IMR-90 (cell line): ENCODE data around the gene ZFHX3. TPM values are rescaled to one million over a fixed set of nuclear protein-coding genes. Genes with fewer than 3 reads are reported as not detected.

Experiments used
- ATAC-seq: fragments of 200-7000 bp; cut with Tn5 transposase; 2 replicates; pipeline ENCODE4 v1.9.1; 2020; ENCODE audit warnings: low read depth, mild to moderate bottlenecking, moderate library complexity
- BruUV-seq: library from RNA; stranded (reverse); fragments of 400-500 nt; replicated peaks from 2 replicates; lab custom pipeline; 2021; lab: Mats Ljungman, UMichigan
- CTCF ChIA-PET: fragments of 300-600 bp; formaldehyde crosslinking; extraction: SDS; loops from one replicate; lab custom pipeline; 2021; ENCODE audit warnings: antibody characterized with exemption; lab: Yijun Ruan, JAX
- POLR2A ChIA-PET: fragments of 300-600 bp; sonication (Branson Sonifier 250); formaldehyde crosslinking; loops from one replicate; lab custom pipeline; 2022; ENCODE audit warnings: antibody characterized with exemption; ENCODE audit not compliant: unreplicated experiment; lab: Charles Lee
- DNase-seq: peaks from one replicate; pipeline ENCODE4 v3.0.0; 2013
- H2AFZ ChIP-seq: replicated peaks from 2 replicates; pipeline ENCODE3; 2013; ENCODE audit warnings: low read length, mild to moderate bottlenecking; ENCODE audit not compliant: poor library complexity
- H2AK5ac ChIP-seq: 2 replicates; pipeline ENCODE4 v1.6.1; 2013; ENCODE audit warnings: low read depth, low read length, inconsistent platforms
- H2AK9ac ChIP-seq: replicated peaks from 2 replicates; pipeline ENCODE3; 2013; ENCODE audit warnings: mild to moderate bottlenecking, low read depth, low read length, moderate library complexity; ENCODE audit not compliant: poor library complexity
- H2BK120ac ChIP-seq: 2 replicates; pipeline ENCODE4 v1.6.1; 2013; ENCODE audit warnings: low read depth, low read length, inconsistent platforms
- H2BK15ac ChIP-seq: 3 replicates; pipeline ENCODE4 v1.6.1; 2013; ENCODE audit warnings: low read depth, low read length, inconsistent platforms
- H2BK20ac ChIP-seq: 2 replicates; pipeline ENCODE4 v1.6.1; 2013; ENCODE audit warnings: low read depth, mild to moderate bottlenecking, inconsistent platforms, low read length, moderate library complexity
- H2BK5ac ChIP-seq: 2 replicates; pipeline ENCODE4 v1.6.1; 2013; ENCODE audit warnings: mild to moderate bottlenecking, low read depth, low read length, inconsistent platforms; ENCODE audit not compliant: poor library complexity, severe bottlenecking
- H3K14ac ChIP-seq: replicated peaks from 2 replicates; pipeline ENCODE4 v1.6.1; 2013; ENCODE audit warnings: low read depth, low read length, inconsistent platforms
- H3K18ac ChIP-seq: 2 replicates; pipeline ENCODE4 v1.6.1; 2013; ENCODE audit warnings: low read depth, low read length, control low read depth
- H3K23ac ChIP-seq: 2 replicates; pipeline ENCODE4 v1.6.1; 2013; ENCODE audit warnings: low read depth, low read length, inconsistent platforms
- H3K27ac ChIP-seq: 2 replicates; pipeline ENCODE4 v1.5.1; 2013; ENCODE audit warnings: mild to moderate bottlenecking, control low read depth, low read length; ENCODE audit not compliant: insufficient read depth
- H3K27me3 ChIP-seq: 2 replicates; pipeline ENCODE4 v1.6.1; 2013; ENCODE audit warnings: low read length; ENCODE audit not compliant: control insufficient read depth, insufficient read depth
- H3K36me3 ChIP-seq: 2 replicates; pipeline ENCODE4 v1.6.1; 2013; ENCODE audit warnings: low read length, mixed read lengths; ENCODE audit not compliant: control insufficient read depth, insufficient read depth
- H3K4ac ChIP-seq: 2 replicates; pipeline ENCODE4 v1.6.1; 2013; ENCODE audit warnings: low read depth, low read length, inconsistent platforms
- H3K4me1 ChIP-seq: 2 replicates; pipeline ENCODE4 v1.6.1; 2013; ENCODE audit warnings: low read length, mixed read lengths; ENCODE audit not compliant: control insufficient read depth, insufficient read depth
- H3K4me2 ChIP-seq: 2 replicates; pipeline ENCODE4 v1.6.1; 2013; ENCODE audit warnings: low read depth, mild to moderate bottlenecking, control low read depth, low read length, moderate library complexity
- H3K4me3 ChIP-seq: 2 replicates; pipeline ENCODE4 v1.5.1; 2013; ENCODE audit warnings: low read depth, mild to moderate bottlenecking, control low read depth, low read length, moderate library complexity; ENCODE audit not compliant: insufficient read depth
- H3K56ac ChIP-seq: 2 replicates; pipeline ENCODE4 v1.6.1; 2013; ENCODE audit warnings: low read length, inconsistent platforms; ENCODE audit not compliant: insufficient read depth; ENCODE audit errors: extremely low read depth
- H3K79me1 ChIP-seq, 2 experiments: 2 replicates each; pipeline ENCODE4 v1.6.1; 2013; ENCODE audit warnings: low read length in 2 of 2, inconsistent platforms in 1 of 2, low read depth in 1 of 2
- H3K9ac ChIP-seq: 2 replicates; pipeline ENCODE4 v1.6.1; 2013; ENCODE audit warnings: low read depth, low read length, control low read depth
- H3K9me1 ChIP-seq: 2 replicates; pipeline ENCODE4 v1.6.1; 2013; ENCODE audit warnings: low read length, inconsistent platforms; ENCODE audit not compliant: insufficient read depth
- H3K9me3 ChIP-seq: 2 replicates; pipeline ENCODE4 v1.6.1; 2013; ENCODE audit warnings: low read length; ENCODE audit not compliant: control insufficient read depth, insufficient read depth
- H4K20me1 ChIP-seq: 2 replicates; pipeline ENCODE4 v1.6.1; 2013; ENCODE audit warnings: low read length, inconsistent platforms; ENCODE audit not compliant: insufficient read depth
- H4K5ac ChIP-seq: 2 replicates; pipeline ENCODE4 v1.6.1; 2013; ENCODE audit warnings: mild to moderate bottlenecking, low read depth, low read length, control low read depth
- H4K8ac ChIP-seq, 2 experiments: 2 replicates each; pipeline ENCODE4 v1.6.1; 2013; ENCODE audit warnings: low read depth in 2 of 2, low read length in 2 of 2, control low read depth in 1 of 2, inconsistent platforms in 1 of 2
- H4K91ac ChIP-seq: 2 replicates; pipeline ENCODE4 v1.6.1; 2013; ENCODE audit warnings: low read depth, low read length, inconsistent platforms; ENCODE audit not compliant: insufficient read depth
- CEBPB ChIP-seq: IDR thresholded peaks from 2 replicates; pipeline ENCODE4 v1.6.1; 2012; ENCODE audit warnings: low read depth, low read length, improper control_type of control experiment
- CHD1 ChIP-seq: IDR thresholded peaks from 2 replicates; pipeline ENCODE4 v1.6.1; 2012; ENCODE audit warnings: low read depth, low read length, improper control_type of control experiment
- MXI1 ChIP-seq: IDR thresholded peaks from 2 replicates; pipeline ENCODE4 v1.6.1; 2012; ENCODE audit warnings: low read depth, mild to moderate bottlenecking, low read length, moderate library complexity, borderline replicate concordance
- NFE2L2 ChIP-seq: fragments of 150-350 bp; IDR thresholded peaks from 2 replicates; pipeline ENCODE4 v1.6.1; 2016; ENCODE audit warnings: low read depth, mild to moderate bottlenecking, low read length
- POLR2A ChIP-seq: IDR thresholded peaks from 2 replicates; pipeline ENCODE4 v1.6.1; 2012; ENCODE audit warnings: mild to moderate bottlenecking, low read depth, low read length
- RAD21 ChIP-seq: IDR thresholded peaks from 2 replicates; pipeline ENCODE4 v1.6.1; 2012; ENCODE audit warnings: low read length, improper control_type of control experiment
- RCOR1 ChIP-seq: IDR thresholded peaks from 2 replicates; pipeline ENCODE4 v1.6.1; 2012; ENCODE audit warnings: mild to moderate bottlenecking, low read length, improper control_type of control experiment; ENCODE audit not compliant: insufficient replicate concordance
- RFX5 ChIP-seq: IDR thresholded peaks from 2 replicates; pipeline ENCODE4 v1.8.0; 2012; ENCODE audit warnings: low read depth, mild to moderate bottlenecking, low read length, moderate library complexity
- whole genome bisulfite sequencing, 2 experiments: methylation state at CpG; one replicate each; pipeline versions ENCODE4 v1.1.5 to v1.1.7; 2013; ENCODE audit warnings: missing lambda C conversion rate in 2 of 2; ENCODE audit not compliant: insufficient read length in 1 of 2; ENCODE audit errors: extremely low coverage in 2 of 2; 5-methylcytosine and 5-hydroxymethylcytosine counted together
- dilution Hi-C: fragments of 300-500 bp; cut with HindIII; formaldehyde crosslinking; loops from one replicate; pipeline ENCODE4 v1.14.3; 2018; ENCODE audit warnings: low sequenced_read_pairs; ENCODE audit not compliant: unreplicated experiment
- in situ Hi-C: fragments of 300-500 bp; cut with MboI; formaldehyde crosslinking; loops from 3 replicates; pipeline ENCODE4 v1.14.3; 2019; ENCODE audit warnings: low sequenced_read_pairs, inconsistent platforms, mixed read lengths
- intact Hi-C: fragments of 100-400 bp; cut with micrococcal nuclease; formaldehyde crosslinking; loops from 2 replicates; pipeline ENCODE4 v1.10.0; 2022
- polyA plus RNA-seq, 3 experiments: library from polyadenylated mRNA; depleted of rRNA; stranded (reverse); fragments of >200 nt; gene quantifications; 2 replicates each; pipeline ENCODE4 v1.2.3, GENCODE V29; 2012; ENCODE audit warnings: low replicate concordance in 1 of 3
- total RNA-seq: library from RNA; depleted of rRNA; stranded (reverse); fragments of >200 nt; gene quantifications from 2 replicates; pipeline ENCODE4 v1.2.3, GENCODE V29; 2012
- TF ChIP-seq, protein P1 (sequence below): fragments of 150-350 bp; IDR thresholded peaks from 2 replicates; pipeline ENCODE4 v1.6.1; 2016; ENCODE audit warnings: low read depth, mild to moderate bottlenecking, low read length, moderate library complexity, borderline replicate concordance
- TF ChIP-seq, protein P2 (sequence below): conservative IDR thresholded peaks from 2 replicates; pipeline ENCODE4 v1.5.1; 2012; ENCODE audit warnings: mild to moderate bottlenecking, low read depth, low read length, improper control_type of control experiment
- TF ChIP-seq, protein P3 (sequence below): fragments of 150-350 bp; IDR thresholded peaks from 2 replicates; pipeline ENCODE4 v1.6.1; 2017; ENCODE audit warnings: mild to moderate bottlenecking, antibody characterized with exemption, low read length, low read depth

ZFHX3 gene
- total and polyA plus RNA-seq, 2 of the 4 experiments (the other 2 are of a cell fraction) = 1.4 to 1.7 TPM

DNA sequence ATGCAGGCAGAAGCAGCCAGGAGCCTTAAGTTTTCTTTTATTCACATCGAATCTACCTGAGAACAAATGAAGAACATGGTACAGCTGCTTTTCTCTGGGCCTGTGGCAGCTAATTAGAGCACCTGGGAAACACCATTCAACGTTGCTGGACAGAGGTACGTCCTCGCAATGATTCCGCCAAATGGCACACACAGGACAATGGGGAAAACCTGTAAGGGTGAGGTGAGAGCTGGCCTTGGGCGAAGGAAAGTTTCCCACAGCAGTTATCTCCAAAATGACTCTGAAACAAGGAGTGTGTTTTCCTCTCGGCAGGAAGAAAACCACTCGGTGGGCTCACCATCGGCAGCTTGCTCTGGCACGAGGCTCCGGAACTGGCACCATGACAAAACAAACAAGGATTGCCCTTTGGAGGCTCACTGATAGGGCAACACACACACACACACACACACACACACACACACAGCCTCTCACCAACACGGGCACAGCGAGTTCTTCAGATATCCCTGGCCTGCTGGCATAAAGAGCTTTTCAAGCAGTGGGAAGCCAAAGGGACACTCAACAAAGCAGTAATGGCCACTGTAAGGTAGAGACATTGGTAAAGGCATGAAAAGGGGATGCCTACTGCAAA lies 73.7 kb downstream of the ZFHX3 start:
- Histone ChIP-seq H2BK20ac (no peak overlapping the region), H2AFZ (no peak overlapping the region), H3K14ac (no peak overlapping the region), H2AK9ac (no peak overlapping the region), H2AK5ac (no peak overlapping the region), H3K9me3 (no peaks in the 10 kb centered on the region), H4K8ac (no peak overlapping the region), H3K9me1 (peaks cover 5% of the 10 kb centered on the region; the same call in 1 of the 2 replicates), H2BK5ac (no peak overlapping the region), H3K4ac (no peak overlapping the region), H2BK15ac (no peak overlapping the region), H3K23ac (no peak overlapping the region), H3K27ac (no peak overlapping the region), H3K4me2 (no peak overlapping the region), H4K91ac (no peak overlapping the region), H4K20me1 (peaks cover 46% of the 10 kb centered on the region), H2BK120ac (no peak overlapping the region), H4K5ac (no peak overlapping the region), H3K18ac (no peak overlapping the region), H3K36me3 (no peaks in the 10 kb centered on the region; the same call in 1 of the 2 replicates), H3K4me3 (no peak overlapping the region), H3K79me1 (peaks cover 48 to 72% of the 10 kb centered on the region in 2 experiments), H3K56ac (no peak overlapping the region), H3K9ac (no peak overlapping the region), H3K27me3 (no peaks in the 10 kb centered on the region), H3K4me1 (no peaks in the 10 kb centered on the region; the same call in 1 of the 2 replicates)
- BruUV-seq = no TSS peak
- in situ Hi-C loops (no loop called here), intact Hi-C loops (no loop called here), dilution Hi-C loops (no loop called here)
- 100% methylated on average over 1 of the region's 13 CpGs; no CpG with 5 or more reads in 1 of the 2 experiments for WGBS, 2 experiments
- ATAC-seq (no peak), DNase-seq (no peak)
- POLR2A ChIA-PET = no interaction called here
- CTCF ChIA-PET = no interaction called here
- TF ChIP-seq CHD1 (no peak), POLR2A (no peak), RFX5 (no peak), RCOR1 (no peak), NFE2L2 (no peak), CEBPB (no peak), MXI1 (no peak), RAD21 (no peak)
- TF ChIP-seq, protein P1, sequence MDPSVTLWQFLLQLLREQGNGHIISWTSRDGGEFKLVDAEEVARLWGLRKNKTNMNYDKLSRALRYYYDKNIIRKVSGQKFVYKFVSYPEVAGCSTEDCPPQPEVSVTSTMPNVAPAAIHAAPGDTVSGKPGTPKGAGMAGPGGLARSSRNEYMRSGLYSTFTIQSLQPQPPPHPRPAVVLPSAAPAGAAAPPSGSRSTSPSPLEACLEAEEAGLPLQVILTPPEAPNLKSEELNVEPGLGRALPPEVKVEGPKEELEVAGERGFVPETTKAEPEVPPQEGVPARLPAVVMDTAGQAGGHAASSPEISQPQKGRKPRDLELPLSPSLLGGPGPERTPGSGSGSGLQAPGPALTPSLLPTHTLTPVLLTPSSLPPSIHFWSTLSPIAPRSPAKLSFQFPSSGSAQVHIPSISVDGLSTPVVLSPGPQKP = no peak
- TF ChIP-seq, protein P2, sequence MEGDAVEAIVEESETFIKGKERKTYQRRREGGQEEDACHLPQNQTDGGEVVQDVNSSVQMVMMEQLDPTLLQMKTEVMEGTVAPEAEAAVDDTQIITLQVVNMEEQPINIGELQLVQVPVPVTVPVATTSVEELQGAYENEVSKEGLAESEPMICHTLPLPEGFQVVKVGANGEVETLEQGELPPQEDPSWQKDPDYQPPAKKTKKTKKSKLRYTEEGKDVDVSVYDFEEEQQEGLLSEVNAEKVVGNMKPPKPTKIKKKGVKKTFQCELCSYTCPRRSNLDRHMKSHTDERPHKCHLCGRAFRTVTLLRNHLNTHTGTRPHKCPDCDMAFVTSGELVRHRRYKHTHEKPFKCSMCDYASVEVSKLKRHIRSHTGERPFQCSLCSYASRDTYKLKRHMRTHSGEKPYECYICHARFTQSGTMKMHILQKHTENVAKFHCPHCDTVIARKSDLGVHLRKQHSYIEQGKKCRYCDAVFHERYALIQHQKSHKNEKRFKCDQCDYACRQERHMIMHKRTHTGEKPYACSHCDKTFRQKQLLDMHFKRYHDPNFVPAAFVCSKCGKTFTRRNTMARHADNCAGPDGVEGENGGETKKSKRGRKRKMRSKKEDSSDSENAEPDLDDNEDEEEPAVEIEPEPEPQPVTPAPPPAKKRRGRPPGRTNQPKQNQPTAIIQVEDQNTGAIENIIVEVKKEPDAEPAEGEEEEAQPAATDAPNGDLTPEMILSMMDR = no peak
- TF ChIP-seq, protein P3, sequence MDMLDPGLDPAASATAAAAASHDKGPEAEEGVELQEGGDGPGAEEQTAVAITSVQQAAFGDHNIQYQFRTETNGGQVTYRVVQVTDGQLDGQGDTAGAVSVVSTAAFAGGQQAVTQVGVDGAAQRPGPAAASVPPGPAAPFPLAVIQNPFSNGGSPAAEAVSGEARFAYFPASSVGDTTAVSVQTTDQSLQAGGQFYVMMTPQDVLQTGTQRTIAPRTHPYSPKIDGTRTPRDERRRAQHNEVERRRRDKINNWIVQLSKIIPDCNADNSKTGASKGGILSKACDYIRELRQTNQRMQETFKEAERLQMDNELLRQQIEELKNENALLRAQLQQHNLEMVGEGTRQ = no peak
